Gastroesophageal sphincter (tissue), 4 donors: ENCODE measurements around the gene KAT6B. TPM values are rescaled to one million over a fixed set of nuclear protein-coding genes. Genes with fewer than 3 reads are reported as not detected.
"Not testable (repeated sequence)": the region's sequence is repeated elsewhere in the genome, so short reads cannot be mapped to it uniquely, and the experiment has no call there.

Source experiments
- ATAC-seq: fragments of 150-250 bp; one replicate; pipeline ENCODE4 v1.9.1; 2016; ENCODE audit warnings: mild to moderate bottlenecking, moderate library complexity
- H3K27ac ChIP-seq, 4 donors: fragments of 200-600 bp; sonication (generic) in 3 of 4; 1 replicate in 3 of 4; 2 replicates in 1 of 4; pipeline ENCODE4 v1.5.1; 2016 to 2019
- H3K27me3 ChIP-seq: fragments of 200-600 bp; sonication (generic); one replicate; pipeline ENCODE4 v1.5.1; 2019
- H3K36me3 ChIP-seq, 2 donors: fragments of 200-600 bp; sonication (generic); one replicate each; pipeline ENCODE4 v1.5.1; 2019; ENCODE audit warnings: control low read depth in 1 of 2
- H3K4me1 ChIP-seq, 3 donors: fragments of 200-600 bp; sonication (generic); 1 replicate in 2 of 3; 2 replicates in 1 of 3; pipeline ENCODE4 v1.5.1; 2016 to 2019; ENCODE audit warnings: control low read depth in 2 of 3
- H3K4me3 ChIP-seq, 2 donors: fragments of 200-600 bp; sonication (generic); one replicate each; pipeline ENCODE4 v1.5.1; 2019; ENCODE audit warnings: mild to moderate bottlenecking in 1 of 2, moderate library complexity in 1 of 2
- H3K9me3 ChIP-seq, 3 donors: fragments of 200-600 bp; sonication (generic); one replicate each; pipeline ENCODE4 v1.5.1; 2017 to 2019; ENCODE audit warnings: control low read depth in 2 of 3
- CTCF ChIP-seq, 4 experiments: fragments of 200-600 bp in 2 of 4; fragments of 450-650 bp in 2 of 4; sonication (generic) in 1 of 4; IDR thresholded peaks; one replicate each; pipeline ENCODE4 v1.5.1; 2017 to 2019; ENCODE audit warnings: antibody characterized with exemption in 4 of 4, mild to moderate bottlenecking in 2 of 4, moderate library complexity in 2 of 4
- EP300 ChIP-seq: sonication (generic); formaldehyde crosslinking; IDR thresholded peaks from one replicate; pipeline ENCODE4 v1.6.1; 2017; ENCODE audit warnings: antibody characterized with exemption, mild to moderate bottlenecking
- POLR2A ChIP-seq, 2 donors: fragments of 450-650 bp; IDR thresholded peaks; one replicate each; pipeline ENCODE4 v1.6.1; 2017; ENCODE audit warnings: antibody characterized with exemption in 2 of 2, mild to moderate bottlenecking in 2 of 2, moderate library complexity in 1 of 2
- POLR2AphosphoS5 ChIP-seq: sonication (generic); formaldehyde crosslinking; IDR thresholded peaks from one replicate; pipeline ENCODE4 v1.6.1; 2017; ENCODE audit warnings: antibody characterized with exemption
- WGBS, 2 donors: methylation state at CpG; one replicate each; pipeline ENCODE4 v1.1.5; 2018; ENCODE audit warnings: low coverage in 1 of 2; 5-methylcytosine and 5-hydroxymethylcytosine counted together
- total RNA-seq, 4 donors: library from RNA; depleted of rRNA; stranded (reverse); fragments of >200 nt; gene quantifications; one replicate each; pipeline ENCODE4 v1.1.0, GENCODE V29; 2016

KAT6B gene
- total RNA-seq, 4 donors from 2014 or later: 35.8 to 107 (median 82.9) TPM

GRCh38 chr10:74873803-74874454 is 47.5 kb downstream of the KAT6B start:
- H3K4me3 ChIP-seq: no peak overlapping the region
- no peaks in the 10 kb centered on the region for H3K27me3 ChIP-seq
- H3K4me1 ChIP-seq: peaks cover 0 to 60% (median 3%) of the 10 kb centered on the region in 3 donors
- 73 to 86% methylated on average over 4 to 5 of the region's 5 CpGs for WGBS, 2 donors
- no peak for ATAC-seq
- no peaks in the 10 kb centered on the region for H3K36me3 ChIP-seq
- TF ChIP-seq EP300 (no peak), POLR2A (IDR thresholded peaks at IDR 0.05) (no peak), CTCF (IDR thresholded peaks at IDR 0.05) (no peak), POLR2AphosphoS5 (no peak)
- no peaks in the 10 kb centered on the region for H3K9me3 ChIP-seq
- no peak overlapping the region for H3K27ac ChIP-seq

- TF ChIP-seq EP300 (no peak), POLR2AphosphoS5 (no peak), POLR2A (IDR thresholded peaks at IDR 0.05) (no peak), CTCF (IDR thresholded peaks at IDR 0.05) (no peak)
- peaks cover 0 to 60% (median 3%) of the 10 kb centered on the region in 3 donors for H3K4me1 ChIP-seq
- H3K36me3 ChIP-seq: no peaks in the 10 kb centered on the region
- no peaks in the 10 kb centered on the region for H3K27me3 ChIP-seq
- H3K9me3 ChIP-seq: no peaks in the 10 kb centered on the region
- ATAC-seq: no peak
- H3K4me3 ChIP-seq: no peak overlapping the region
- 100% methylated on average over 1 of the region's 1 CpG; no CpG with 5 or more reads in 1 of the 2 donors for WGBS, 2 donors
- H3K27ac ChIP-seq: no peak overlapping the region
Observed at GRCh38 chr10:74874649-74875048, 48.2 kb downstream of the KAT6B start.

- peaks cover 0 to 60% (median 3%) of the 10 kb centered on the region in 3 donors for H3K4me1 ChIP-seq
- no peaks in the 10 kb centered on the region for H3K36me3 ChIP-seq
- no peak overlapping the region for H3K27ac ChIP-seq
- TF ChIP-seq POLR2AphosphoS5: no peak
- TF ChIP-seq EP300: no peak
- TF ChIP-seq POLR2A (IDR thresholded peaks at IDR 0.05): no peak
- TF ChIP-seq CTCF (IDR thresholded peaks at IDR 0.05): no peak
- H3K4me3 ChIP-seq: no peak overlapping the region
- no peaks in the 10 kb centered on the region for H3K9me3 ChIP-seq
- ATAC-seq: no peak
- H3K27me3 ChIP-seq: no peaks in the 10 kb centered on the region
Observed at GRCh38 chr10:74875068-74875467, 48.7 kb downstream of the KAT6B start.

GRCh38 chr10:74875966-74876365 is 49.6 kb downstream of the KAT6B start:
- Histone ChIP-seq H3K27ac (no peak overlapping the region), H3K27me3 (no peaks in the 10 kb centered on the region), H3K9me3 (no peaks in the 10 kb centered on the region), H3K4me1 (peaks cover 0 to 61% (median 3%) of the 10 kb centered on the region in 3 donors), H3K4me3 (no peak overlapping the region), H3K36me3 (no peaks in the 10 kb centered on the region)
- ATAC-seq: no peak
- TF ChIP-seq POLR2A (IDR thresholded peaks at IDR 0.05): no peak
- no peak for TF ChIP-seq EP300
- TF ChIP-seq POLR2AphosphoS5: no peak
- WGBS, 2 donors: 8 to 17% methylated on average over 1 of the region's 1 CpG

- WGBS, 2 donors: 88 to 93% methylated on average over 2 to 5 of the region's 5 CpGs
- H3K4me1 ChIP-seq: peaks cover 0 to 68% (median 3%) of the 10 kb centered on the region in 3 donors
- H3K27ac ChIP-seq: not testable (repeated sequence)
Observed at GRCh38 chr10:74877054-74877453, 50.7 kb downstream of the KAT6B start.

GRCh38 chr10:74877898-74878297 is 51.5 kb downstream of the KAT6B start:
- H3K9me3 ChIP-seq: no peaks in the 10 kb centered on the region
- H3K4me3 ChIP-seq: no peak overlapping the region
- TF ChIP-seq CTCF (IDR thresholded peaks at IDR 0.05) (no peak), POLR2A (IDR thresholded peaks at IDR 0.05) (no peak), EP300 (no peak)
- H3K4me1 ChIP-seq: peaks cover 0 to 70% (median 5%) of the 10 kb centered on the region in 3 donors
- H3K36me3 ChIP-seq: no peaks in the 10 kb centered on the region
- no peak overlapping the region for H3K27ac ChIP-seq
- no peaks in the 10 kb centered on the region for H3K27me3 ChIP-seq
- no peak for ATAC-seq

More at GRCh38 chr10:74877054-74877453, 50.7 kb downstream of the KAT6B start:
- not testable (repeated sequence) for H3K36me3 ChIP-seq, H3K27me3 ChIP-seq, H3K9me3 ChIP-seq, H3K4me3 ChIP-seq, ATAC-seq
